Neural cell (in vitro differentiated cells): ENCODE measurements around the gene BNC2. TPM values are rescaled to one million over a fixed set of nuclear protein-coding genes. Genes with fewer than 3 reads are reported as not detected.

ENCODE experiments used
- H2AFZ ChIP-seq: fragments of 200-600, 300-800 bp; sonication (generic), shearing (Covaris generic); 2 replicates; pipeline ENCODE4 v1.6.0; 2014; ENCODE audit warnings: low read depth, mild to moderate bottlenecking, antibody characterized with exemption, low read length, moderate library complexity
- H3F3A ChIP-seq: fragments of 200-600 bp; shearing (Covaris generic); 2 replicates; pipeline ENCODE4 v1.6.1; 2016; ENCODE audit warnings: mild to moderate bottlenecking, moderate library complexity, mixed read lengths, antibody characterized with exemption, low read length; ENCODE audit not compliant: insufficient read depth, poor library complexity, severe bottlenecking
- H3K27ac ChIP-seq: fragments of 200-600, 300-800 bp; sonication (generic), shearing (Covaris generic); 2 replicates; pipeline ENCODE4 v1.5.1; 2014; ENCODE audit warnings: mild to moderate bottlenecking, low read length, moderate library complexity
- H3K27me3 ChIP-seq: fragments of 300-800, 200-600 bp; sonication (generic), shearing (Covaris generic); 2 replicates; pipeline ENCODE4 v1.6.0; 2014; ENCODE audit warnings: mild to moderate bottlenecking, low read depth, low read length, moderate library complexity; ENCODE audit not compliant: insufficient read depth
- H3K36me3 ChIP-seq: fragments of 300-800, 200-600 bp; sonication (generic), shearing (Covaris generic); 2 replicates; pipeline ENCODE4 v1.5.1; 2014; ENCODE audit warnings: mild to moderate bottlenecking, antibody characterized with exemption, low read length, moderate library complexity; ENCODE audit not compliant: insufficient read depth
- H3K4me2 ChIP-seq: fragments of 300-800, 200-600 bp; sonication (generic), shearing (Covaris generic); 2 replicates; pipeline ENCODE4 v1.6.0; 2014; ENCODE audit warnings: mild to moderate bottlenecking, low read length
- H3K4me3 ChIP-seq: fragments of 300-800, 200-600 bp; sonication (generic), shearing (Covaris generic); 2 replicates; pipeline ENCODE4 v1.5.1; 2014; ENCODE audit warnings: mild to moderate bottlenecking, low read length, moderate library complexity
- H3K79me2 ChIP-seq: fragments of 200-600 bp; shearing (Covaris generic); replicated peaks from 2 replicates; pipeline ENCODE4 v1.6.0; 2014; ENCODE audit warnings: mild to moderate bottlenecking, low read length, moderate library complexity; ENCODE audit not compliant: insufficient read depth
- H3K9ac ChIP-seq: fragments of 300-800, 200-600 bp; sonication (generic), shearing (Covaris generic); 2 replicates; pipeline ENCODE4 v1.6.1; 2016; ENCODE audit warnings: mild to moderate bottlenecking, low read length, mixed read lengths
- H3K9me2 ChIP-seq: fragments of 200-600 bp; shearing (Covaris generic); 2 replicates; pipeline ENCODE4 v1.6.1; 2016; ENCODE audit warnings: mild to moderate bottlenecking, low read length, mixed read lengths; ENCODE audit not compliant: insufficient read depth
- H3K9me3 ChIP-seq: fragments of 200-600, 300-800 bp; sonication (generic), shearing (Covaris generic); 2 replicates; pipeline ENCODE4 v1.6.1; 2016; ENCODE audit warnings: mild to moderate bottlenecking, mixed run types, low read length, moderate library complexity, mixed read lengths
- H4K20me1 ChIP-seq: fragments of 200-600 bp; shearing (Covaris generic); 2 replicates; pipeline ENCODE4 v1.6.1; 2016; ENCODE audit warnings: mild to moderate bottlenecking, mixed run types; ENCODE audit not compliant: insufficient read depth
- CTCF ChIP-seq: fragments of 450-650 bp; IDR thresholded peaks from 2 replicates; pipeline ENCODE4 v1.5.1; 2014; ENCODE audit warnings: antibody characterized with exemption, mild to moderate bottlenecking, moderate library complexity; ENCODE audit not compliant: poor library complexity, severe bottlenecking
- EP300 ChIP-seq: fragments of 450-650 bp; conservative IDR thresholded peaks from 2 replicates; pipeline ENCODE4 v1.6.1; 2014; ENCODE audit warnings: antibody characterized with exemption, mild to moderate bottlenecking, moderate library complexity; ENCODE audit not compliant: poor library complexity, severe bottlenecking
- EZH2 ChIP-seq: fragments of 200-600, 300-800 bp; shearing (Covaris generic), sonication (generic); IDR thresholded peaks from 2 replicates; pipeline ENCODE4 v1.6.1; 2014; ENCODE audit warnings: antibody characterized with exemption, low read length, borderline replicate concordance, mild to moderate bottlenecking; ENCODE audit not compliant: insufficient read depth, poor library complexity, severe bottlenecking
- MXI1 ChIP-seq: fragments of 450-650 bp; conservative IDR thresholded peaks from 2 replicates; pipeline ENCODE4 v1.6.1; 2014; ENCODE audit warnings: antibody characterized with exemption, mild to moderate bottlenecking; ENCODE audit not compliant: poor library complexity, severe bottlenecking
- POLR2AphosphoS5 ChIP-seq: IDR thresholded peaks from 2 replicates; pipeline ENCODE4 v1.6.1; 2012
- RAD21 ChIP-seq: fragments of 450-650 bp; conservative IDR thresholded peaks from 2 replicates; pipeline ENCODE4 v1.6.1; 2014; ENCODE audit warnings: antibody characterized with exemption, mild to moderate bottlenecking, moderate library complexity
- REST ChIP-seq: IDR thresholded peaks from 2 replicates; pipeline ENCODE4 v1.6.1; 2012; ENCODE audit warnings: borderline replicate concordance
- SMC3 ChIP-seq: fragments of 450-650 bp; conservative IDR thresholded peaks from 2 replicates; pipeline ENCODE4 v1.6.1; 2014; ENCODE audit warnings: antibody characterized with exemption, mild to moderate bottlenecking, moderate library complexity; ENCODE audit not compliant: poor library complexity
- TAF1 ChIP-seq: IDR thresholded peaks from 2 replicates; pipeline ENCODE4 v1.6.1; 2012; ENCODE audit warnings: low read depth
- polyA plus RNA-seq: library from polyadenylated mRNA; depleted of rRNA; stranded (reverse); fragments of >200 nt; gene quantifications from 2 replicates; pipeline ENCODE4 v1.2.3, GENCODE V29; 2014

The BNC2 gene
- polyA plus RNA-seq, 1 donor from 2014 or later, result 1.3 TPM

GRCh38 chr9:16729651-16730050 lies 140.8 kb downstream of the BNC2 start:
- no peak for TF ChIP-seq TAF1
- TF ChIP-seq SMC3, result no peak
- TF ChIP-seq POLR2AphosphoS5, result peak; percentile 35
- no peak for TF ChIP-seq CTCF
- TF ChIP-seq EP300, result no peak
- Histone ChIP-seq H3K36me3 (no peaks in the 10 kb centered on the region), H3K9me2 (no peaks in the 10 kb centered on the region), H3K4me2 (no peak overlapping the region), H3K9ac (no peak overlapping the region), H3K27me3 (peaks cover 15% of the 10 kb centered on the region), H3K27ac (no peak overlapping the region), H3K79me2 (no peaks in the 10 kb centered on the region), H2AFZ (no peak overlapping the region), H3F3A (peaks cover 2% of the 10 kb centered on the region), H3K9me3 (no peaks in the 10 kb centered on the region), H4K20me1 (no peaks in the 10 kb centered on the region), H3K4me3 (peak overlapping the region; percentile 2)

GRCh38 chr9:16728137-16728508 lies 142.3 kb downstream of the BNC2 start:
- TF ChIP-seq RAD21, result no peak
- TF ChIP-seq TAF1, result no peak
- no peak for TF ChIP-seq POLR2AphosphoS5
- no peak for TF ChIP-seq CTCF
- no peak for TF ChIP-seq EP300
- TF ChIP-seq MXI1, result no peak
- TF ChIP-seq SMC3, result no peak
- no peak for TF ChIP-seq EZH2
- no peak for TF ChIP-seq REST
- Histone ChIP-seq H3K9ac (no peak overlapping the region), H2AFZ (no peak overlapping the region), H3K36me3 (no peaks in the 10 kb centered on the region), H3F3A (peaks cover 2% of the 10 kb centered on the region), H3K4me2 (no peak overlapping the region), H3K27me3 (peaks cover 15% of the 10 kb centered on the region), H3K79me2 (no peaks in the 10 kb centered on the region), H3K4me3 (peak overlapping the region; percentile 72), H3K27ac (no peak overlapping the region), H3K9me3 (no peaks in the 10 kb centered on the region), H3K9me2 (no peaks in the 10 kb centered on the region), H4K20me1 (no peaks in the 10 kb centered on the region)
